Measurements from ENCODE around the gene PDYN.
A peak's percentile ranks its signal among the peaks of the same experiment; 100 is the strongest.

The PDYN gene

DNA sequence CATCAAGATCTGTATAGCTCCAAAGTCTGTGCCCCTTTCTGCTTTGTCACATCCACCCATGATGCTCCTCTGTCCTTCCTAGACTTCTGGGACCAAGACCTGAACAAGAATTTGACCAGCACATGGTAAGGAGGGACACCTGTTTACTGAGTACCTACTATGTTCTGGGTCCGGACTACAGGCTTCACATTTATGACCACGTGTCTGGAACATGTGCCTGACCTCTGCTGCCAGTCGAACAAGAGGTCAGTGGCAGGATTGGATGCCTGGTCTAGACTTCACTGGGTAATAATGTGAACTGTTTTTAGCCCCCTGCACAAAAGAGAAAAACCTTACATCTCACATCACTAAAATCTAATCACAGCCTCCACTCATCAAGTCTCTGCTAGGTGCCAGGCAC lies 7.3 kb upstream of the PDYN start:
- peaks cover 33 to 39% of the 10 kb centered on the region in 2 experiments for H3K4me1 ChIP-seq (ENCODE audit: control insufficient read depth in 1 of 2, insufficient read depth in 1 of 2, low read depth in 1 of 2, low read length in 1 of 2)
- H3K27me3 ChIP-seq: peaks cover 42% of the 10 kb centered on the region
- no peaks in the 10 kb centered on the region for H3K9me3 ChIP-seq
- H3K27ac ChIP-seq: no peak overlapping the region
- no peak overlapping the region for H3K4me3 ChIP-seq (ENCODE audit: low read depth in 1 of 2, low read length in 1 of 2)
- TF ChIP-seq, protein P1, sequence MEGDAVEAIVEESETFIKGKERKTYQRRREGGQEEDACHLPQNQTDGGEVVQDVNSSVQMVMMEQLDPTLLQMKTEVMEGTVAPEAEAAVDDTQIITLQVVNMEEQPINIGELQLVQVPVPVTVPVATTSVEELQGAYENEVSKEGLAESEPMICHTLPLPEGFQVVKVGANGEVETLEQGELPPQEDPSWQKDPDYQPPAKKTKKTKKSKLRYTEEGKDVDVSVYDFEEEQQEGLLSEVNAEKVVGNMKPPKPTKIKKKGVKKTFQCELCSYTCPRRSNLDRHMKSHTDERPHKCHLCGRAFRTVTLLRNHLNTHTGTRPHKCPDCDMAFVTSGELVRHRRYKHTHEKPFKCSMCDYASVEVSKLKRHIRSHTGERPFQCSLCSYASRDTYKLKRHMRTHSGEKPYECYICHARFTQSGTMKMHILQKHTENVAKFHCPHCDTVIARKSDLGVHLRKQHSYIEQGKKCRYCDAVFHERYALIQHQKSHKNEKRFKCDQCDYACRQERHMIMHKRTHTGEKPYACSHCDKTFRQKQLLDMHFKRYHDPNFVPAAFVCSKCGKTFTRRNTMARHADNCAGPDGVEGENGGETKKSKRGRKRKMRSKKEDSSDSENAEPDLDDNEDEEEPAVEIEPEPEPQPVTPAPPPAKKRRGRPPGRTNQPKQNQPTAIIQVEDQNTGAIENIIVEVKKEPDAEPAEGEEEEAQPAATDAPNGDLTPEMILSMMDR (IDR thresholded peaks at IDR 0.05): no peak
- no peaks in the 10 kb centered on the region for H3K36me3 ChIP-seq

DNA sequence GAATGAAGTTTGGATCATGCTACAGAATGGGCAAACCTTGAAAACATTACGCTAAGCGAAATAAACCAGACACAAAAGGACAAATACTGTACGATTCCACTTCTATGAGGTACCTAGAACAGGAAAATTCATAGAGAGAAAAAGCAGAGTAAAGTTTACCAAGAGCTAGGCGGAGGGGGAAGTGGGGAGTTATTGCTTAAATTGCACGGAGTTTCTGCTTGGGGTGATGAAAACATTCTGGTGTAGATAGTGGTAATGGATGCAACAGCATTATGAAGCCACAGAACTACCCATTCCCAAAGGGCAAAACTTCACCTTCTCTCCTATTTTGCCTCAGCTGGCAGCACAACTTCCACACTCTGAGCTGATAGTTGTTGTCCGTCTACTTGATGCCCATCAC lies 6.4 kb upstream of the PDYN start:
- peaks cover 50% of the 10 kb centered on the region for H3K27me3 ChIP-seq
- no peak overlapping the region for H3K4me3 ChIP-seq (ENCODE audit: low read depth in 1 of 2, low read length in 1 of 2)

DNA sequence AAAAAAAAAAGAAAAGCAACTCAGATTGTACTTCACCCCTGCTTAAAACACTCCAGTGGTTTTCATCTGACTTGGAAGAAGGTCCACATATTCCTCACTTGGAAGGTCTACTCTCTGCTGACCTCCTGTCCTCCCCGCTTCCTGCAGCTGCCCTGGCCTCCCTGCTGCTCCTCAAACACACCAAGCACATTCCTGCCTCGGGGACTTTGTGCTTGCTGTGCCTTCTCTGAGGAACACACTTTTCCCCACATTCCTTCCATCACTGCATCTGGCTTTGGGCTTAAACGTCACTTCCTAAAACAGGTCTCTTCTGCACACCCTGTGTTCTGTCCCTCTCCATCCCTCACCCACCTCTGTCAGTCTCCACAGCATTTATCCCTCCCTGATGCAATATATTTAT lies 4.9 kb upstream of the PDYN start:
- TF ChIP-seq, protein P1 (IDR thresholded peaks at IDR 0.05): no peak
- Histone ChIP-seq H3K27ac (no peak overlapping the region), H3K27me3 (peaks cover 53% of the 10 kb centered on the region), H3K9me3 (no peaks in the 10 kb centered on the region), H3K36me3 (no peaks in the 10 kb centered on the region), H3K4me1 (ENCODE audit: control insufficient read depth in 1 of 2, insufficient read depth in 1 of 2, low read depth in 1 of 2, low read length in 1 of 2) (peaks cover 33 to 35% of the 10 kb centered on the region in 2 experiments), H3K4me3 (ENCODE audit: low read depth in 1 of 2, low read length in 1 of 2) (no peak overlapping the region)

More for the DNA sequence above, 6.4 kb upstream of the PDYN start:
- peaks cover 33 to 35% of the 10 kb centered on the region in 2 experiments for H3K4me1 ChIP-seq (ENCODE audit: control insufficient read depth in 1 of 2, insufficient read depth in 1 of 2, low read depth in 1 of 2, low read length in 1 of 2)
- no peaks in the 10 kb centered on the region for H3K36me3 ChIP-seq
- peak overlapping the region; percentile 47 for H3K27ac ChIP-seq
- no peaks in the 10 kb centered on the region for H3K9me3 ChIP-seq
- TF ChIP-seq, protein P1 (IDR thresholded peaks at IDR 0.05): no peak

DNA sequence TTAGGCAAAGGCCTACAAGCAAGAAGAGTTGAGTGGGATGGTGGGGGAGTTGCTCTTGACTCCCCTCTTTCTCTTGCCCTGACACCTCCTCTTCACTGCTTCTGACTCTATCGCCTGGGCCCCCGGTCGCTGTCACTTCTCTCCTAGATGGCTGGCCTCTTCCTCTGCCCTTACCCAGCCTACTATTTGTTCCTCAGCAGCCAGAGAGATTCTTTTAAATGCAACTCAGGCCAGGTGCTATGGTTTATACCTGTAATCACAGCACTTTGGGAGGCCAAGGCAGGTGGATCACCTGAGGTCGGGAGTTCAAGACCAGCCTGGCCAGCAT lies 4.3 kb upstream of the PDYN start:
- Histone ChIP-seq H3K27me3 (peaks cover 53% of the 10 kb centered on the region), H3K9me3 (no peaks in the 10 kb centered on the region), H3K4me3 (ENCODE audit: low read depth in 1 of 2, low read length in 1 of 2) (no peak overlapping the region)

DNA sequence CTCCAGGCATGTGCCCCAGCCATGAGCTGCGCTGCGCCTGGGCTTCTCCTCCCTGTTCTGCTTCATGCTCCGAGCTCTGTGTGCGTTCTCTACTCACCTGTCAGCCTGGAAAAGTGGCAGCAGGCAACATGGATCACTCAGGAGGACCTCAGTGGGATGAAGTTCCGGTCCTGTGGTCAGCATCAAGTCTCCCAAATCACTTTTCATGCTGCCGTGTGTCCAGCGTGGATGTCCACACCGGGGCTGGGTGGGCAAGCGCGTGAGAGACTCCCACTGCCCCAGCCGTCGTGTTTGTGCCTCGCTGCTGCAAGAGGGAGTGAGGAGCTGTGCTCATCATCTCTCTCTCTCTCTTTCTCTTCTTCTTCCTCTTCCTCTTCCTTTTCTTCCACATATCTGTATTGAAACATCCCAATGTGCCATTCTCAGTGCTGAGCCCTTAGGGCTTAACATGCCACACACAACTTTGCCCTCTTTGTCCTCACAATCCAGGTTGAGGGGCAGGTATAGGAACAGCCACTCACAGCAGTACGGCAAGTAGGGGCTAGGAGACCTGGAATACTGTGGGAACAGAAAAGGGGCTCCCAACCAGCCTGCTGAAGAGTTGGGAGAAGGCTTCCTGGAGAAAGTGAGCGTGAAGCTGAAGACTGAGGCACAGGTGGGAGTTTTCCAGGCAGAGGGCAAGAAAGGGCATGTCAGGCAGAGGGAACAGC lies 3.8 kb upstream of the PDYN start:
- Histone ChIP-seq H3K4me3 (ENCODE audit: low read depth in 1 of 2, low read length in 1 of 2) (no peak overlapping the region), H3K9me3 (no peaks in the 10 kb centered on the region), H3K27ac (no peak overlapping the region), H3K36me3 (no peaks in the 10 kb centered on the region), H3K4me1 (ENCODE audit: control insufficient read depth in 1 of 2, insufficient read depth in 1 of 2, low read depth in 1 of 2, low read length in 1 of 2) (peaks cover 33 to 35% of the 10 kb centered on the region in 2 experiments), H3K27me3 (peaks cover 53% of the 10 kb centered on the region)
- TF ChIP-seq, protein P1 (IDR thresholded peaks at IDR 0.05): no peak

More for the DNA sequence above, 4.3 kb upstream of the PDYN start:
- no peak overlapping the region for H3K27ac ChIP-seq
- H3K36me3 ChIP-seq: no peaks in the 10 kb centered on the region
- peaks cover 33 to 35% of the 10 kb centered on the region in 2 experiments for H3K4me1 ChIP-seq (ENCODE audit: control insufficient read depth in 1 of 2, insufficient read depth in 1 of 2, low read depth in 1 of 2, low read length in 1 of 2)
- TF ChIP-seq, protein P1 (IDR thresholded peaks at IDR 0.05): no peak
